IPS DF 6.9 (cell line): Measurements from ENCODE around the gene PTPRD.
"Not testable (repeated sequence)": the region's sequence is repeated elsewhere in the genome, so short reads cannot be mapped to it uniquely, and the experiment has no call there.

Source experiments
- DNase-seq: peaks from one replicate; pipeline ENCODE4 v3.0.0-alpha.2; 2013; ENCODE audit warnings: low read depth, low spot score
- H3K27ac ChIP-seq: one replicate; pipeline ENCODE4 v1.5.1; 2013; ENCODE audit warnings: low read length, control low read depth
- H3K27me3 ChIP-seq: 2 replicates; pipeline ENCODE4 v1.6.1; 2013; ENCODE audit warnings: mild to moderate bottlenecking, low read length; ENCODE audit not compliant: control insufficient read depth, insufficient read depth
- H3K36me3 ChIP-seq: 2 replicates; pipeline ENCODE4 v1.6.1; 2013; ENCODE audit warnings: low read length; ENCODE audit not compliant: control insufficient read depth, insufficient read depth
- H3K4me1 ChIP-seq: 2 replicates; pipeline ENCODE4 v1.6.1; 2013; ENCODE audit warnings: low read length; ENCODE audit not compliant: control insufficient read depth, insufficient read depth
- H3K4me3 ChIP-seq: 2 replicates; pipeline ENCODE4 v1.5.1; 2013; ENCODE audit warnings: mild to moderate bottlenecking, low read length
- H3K9me3 ChIP-seq: 2 replicates; pipeline ENCODE4 v1.6.1; 2013; ENCODE audit warnings: low read length, inconsistent platforms; ENCODE audit not compliant: control insufficient read depth, insufficient read depth
- WGBS: extraction: QIAGEN DNeasy Blood & Tissue Kit; methylation state at CpG from one replicate; pipeline ENCODE4 v1.1.7; 2013; ENCODE audit warnings: mixed read lengths, missing lambda C conversion rate; ENCODE audit not compliant: insufficient read length, insufficient coverage; 5-methylcytosine and 5-hydroxymethylcytosine counted together

Gene PTPRD

GRCh38 chr9:8920478-8921183 lies 1692.2 kb downstream of the PTPRD start:
- H3K4me1 ChIP-seq, H3K36me3 ChIP-seq, H3K4me3 ChIP-seq, H3K27ac ChIP-seq, H3K27me3 ChIP-seq, H3K9me3 ChIP-seq, DNase-seq: not testable (repeated sequence)
- WGBS: no CpG with 5 or more reads among the region's 19 CpGs

GRCh38 chr9:8917956-8918739 lies 1694.7 kb downstream of the PTPRD start:
- H3K27me3 ChIP-seq: no peaks in the 10 kb centered on the region
- no peak overlapping the region for H3K27ac ChIP-seq
- WGBS: no CpG with 5 or more reads among the region's 7 CpGs
- H3K9me3 ChIP-seq: no peaks in the 10 kb centered on the region
- no peaks in the 10 kb centered on the region for H3K4me1 ChIP-seq
- no peak overlapping the region for H3K4me3 ChIP-seq
- DNase-seq: no peak
- no peaks in the 10 kb centered on the region for H3K36me3 ChIP-seq

GRCh38 chr9:8916771-8917170 lies 1696.0 kb downstream of the PTPRD start:
- no peak overlapping the region for H3K27ac ChIP-seq
- no peaks in the 10 kb centered on the region for H3K4me1 ChIP-seq
- DNase-seq: no peak
- no peaks in the 10 kb centered on the region for H3K9me3 ChIP-seq
- no peaks in the 10 kb centered on the region for H3K27me3 ChIP-seq
- no peaks in the 10 kb centered on the region for H3K36me3 ChIP-seq
- no peak overlapping the region for H3K4me3 ChIP-seq
- WGBS: no CpG with 5 or more reads among the region's 2 CpGs

GRCh38 chr9:8907868-8908267 lies 1704.9 kb downstream of the PTPRD start:
- Histone ChIP-seq H3K27ac (no peak overlapping the region), H3K4me3 (no peak overlapping the region), H3K27me3 (no peaks in the 10 kb centered on the region), H3K4me1 (no peaks in the 10 kb centered on the region), H3K9me3 (no peaks in the 10 kb centered on the region), H3K36me3 (no peaks in the 10 kb centered on the region)
- DNase-seq: no peak

GRCh38 chr9:8905731-8906130 lies 1707.1 kb downstream of the PTPRD start:
- H3K27me3 ChIP-seq: no peaks in the 10 kb centered on the region
- no CpG with 5 or more reads among the region's 3 CpGs for WGBS

GRCh38 chr9:8904771-8905515 lies 1707.9 kb downstream of the PTPRD start:
- Histone ChIP-seq H3K4me1 (no peaks in the 10 kb centered on the region), H3K4me3 (no peak overlapping the region), H3K27me3 (no peaks in the 10 kb centered on the region), H3K27ac (no peak overlapping the region), H3K9me3 (no peaks in the 10 kb centered on the region), H3K36me3 (no peaks in the 10 kb centered on the region)
- WGBS: no CpG with 5 or more reads among the region's 8 CpGs
- DNase-seq: no peak

More at GRCh38 chr9:8905731-8906130, 1707.1 kb downstream of the PTPRD start:
- H3K36me3 ChIP-seq: no peaks in the 10 kb centered on the region
- H3K27ac ChIP-seq: no peak overlapping the region
- no peaks in the 10 kb centered on the region for H3K9me3 ChIP-seq
- H3K4me3 ChIP-seq: no peak overlapping the region
- DNase-seq: no peak
- no peaks in the 10 kb centered on the region for H3K4me1 ChIP-seq

GRCh38 chr9:8903077-8903476 lies 1709.7 kb downstream of the PTPRD start:
- Histone ChIP-seq H3K4me1 (no peaks in the 10 kb centered on the region), H3K9me3 (no peaks in the 10 kb centered on the region), H3K4me3 (no peak overlapping the region), H3K27me3 (no peaks in the 10 kb centered on the region), H3K36me3 (no peaks in the 10 kb centered on the region), H3K27ac (no peak overlapping the region)
- WGBS: no CpG with 5 or more reads among the region's 5 CpGs
- no peak for DNase-seq

- Histone ChIP-seq H3K36me3 (no peaks in the 10 kb centered on the region), H3K4me3 (no peak overlapping the region), H3K27ac (no peak overlapping the region), H3K4me1 (no peaks in the 10 kb centered on the region), H3K27me3 (no peaks in the 10 kb centered on the region), H3K9me3 (no peaks in the 10 kb centered on the region)
- DNase-seq: no peak
- WGBS: no CpG with 5 or more reads among the region's 2 CpGs
These were observed 1711.7 kb downstream of the PTPRD start for GRCh38 chr9:8901146-8901545.

- Histone ChIP-seq H3K9me3 (no peaks in the 10 kb centered on the region), H3K36me3 (no peaks in the 10 kb centered on the region), H3K27me3 (no peaks in the 10 kb centered on the region), H3K27ac (no peak overlapping the region), H3K4me3 (no peak overlapping the region), H3K4me1 (no peaks in the 10 kb centered on the region)
- no CpG with 5 or more reads among the region's 4 CpGs for WGBS
- no peak for DNase-seq
These were observed 1713.3 kb downstream of the PTPRD start for GRCh38 chr9:8899511-8899910.

GRCh38 chr9:8895861-8896224 lies 1717.0 kb downstream of the PTPRD start:
- no peak overlapping the region for H3K27ac ChIP-seq
- DNase-seq: no peak
- no peaks in the 10 kb centered on the region for H3K36me3 ChIP-seq
- no CpG with 5 or more reads among the region's 3 CpGs for WGBS
- no peaks in the 10 kb centered on the region for H3K9me3 ChIP-seq
- no peak overlapping the region for H3K4me3 ChIP-seq
- H3K27me3 ChIP-seq: no peaks in the 10 kb centered on the region
- H3K4me1 ChIP-seq: no peaks in the 10 kb centered on the region
